NCI-H1092 treated with DMSO at 0.1 percent for 48 hours (cell line): ENCODE data around the gene C19orf73.
"Not testable (repeated sequence)": the region's sequence is repeated elsewhere in the genome, so short reads cannot be mapped to it uniquely, and the experiment has no call there.

Experiments
- DNase-seq: peaks from one replicate; lab custom pipeline; 2025; lab: John Stamatoyannopoulos, UW

Gene C19orf73

GRCh38 chr19:49121841-49122240 lies 2.9 kb upstream of the C19orf73 start:
- not testable (repeated sequence) for DNase-seq

GRCh38 chr19:49120868-49121267 lies 1.9 kb upstream of the C19orf73 start:
- no peak for DNase-seq

- no peak for DNase-seq
Observed at GRCh38 chr19:49120325-49120683, 1.4 kb upstream of the C19orf73 start.

GRCh38 chr19:49119411-49120324 lies 725 bp upstream of the C19orf73 start, which contains the start of gene PPFIA3:
Gene PPFIA3 (plus strand): TSS chr19:49119544. CDS start chr19:49127874, 8,330 bp downstream.
- no peak for DNase-seq

- DNase-seq, result no peak
Observed at GRCh38 chr19:49117677-49118564, 1.0 kb downstream of the C19orf73 start.

GRCh38 chr19:49116544-49116943 lies 2.4 kb downstream of the C19orf73 start:
- no peak for DNase-seq

- DNase-seq, result peak; percentile 16
Observed at GRCh38 chr19:49114630-49115363, 4.1 kb downstream of the C19orf73 start.

- peak; percentile 62 for DNase-seq
Observed at GRCh38 chr19:49113762-49114629, 4.9 kb downstream of the C19orf73 start, which contains the start of gene LIN7B. Gene LIN7B (plus strand): TSS chr19:49114370. CDS start chr19:49114405, 35 bp downstream.

- DNase-seq, result no peak
Observed at GRCh38 chr19:49111218-49111998, 7.5 kb downstream of the C19orf73 start.

GRCh38 chr19:49110567-49110966 lies 8.4 kb downstream of the C19orf73 start:
- no peak for DNase-seq

- DNase-seq, result no peak
Observed at GRCh38 chr19:49109569-49110233, 9.2 kb downstream of the C19orf73 start.

- DNase-seq, result no peak
Observed at GRCh38 chr19:49109051-49109450, 9.9 kb downstream of the C19orf73 start.

- no peak for DNase-seq
Observed at GRCh38 chr19:49107625-49108459, 11.1 kb downstream of the C19orf73 start.

- DNase-seq, result no peak
Observed at GRCh38 chr19:49106648-49107135, 12.3 kb downstream of the C19orf73 start.

GRCh38 chr19:49104229-49104864 lies 14.6 kb downstream of the C19orf73 start:
- no peak for DNase-seq

GRCh38 chr19:49103331-49104085 lies 15.4 kb downstream of the C19orf73 start:
- no peak for DNase-seq

- DNase-seq, result no peak
Observed at GRCh38 chr19:49102303-49102702, 16.6 kb downstream of the C19orf73 start.
